Endothelial cell of umbilical vein (primary cell): ENCODE results near the gene ALOXE3. TPM values are rescaled to one million over a fixed set of nuclear protein-coding genes. Genes with fewer than 3 reads are reported as not detected.

Experiments
- BruUV-seq: library from RNA; stranded (reverse); fragments of 400-500 nt; replicated peaks from 2 replicates; lab custom pipeline; 2021; lab: Mats Ljungman, UMichigan
- CTCF ChIA-PET: fragments of 300-600, 350-600 bp; sonication (Branson Sonifier 250); formaldehyde crosslinking; loops from one replicate; lab custom pipeline; 2021; ENCODE audit warnings: antibody characterized with exemption, inconsistent platforms; lab: Charles Lee
- POLR2A ChIA-PET: fragments of 300-600, 350-600 bp; sonication (Branson Sonifier 250); formaldehyde crosslinking; loops from one replicate; lab custom pipeline; 2021; ENCODE audit warnings: antibody characterized with exemption, inconsistent platforms; lab: Charles Lee
- DNase-seq: peaks from one replicate; pipeline ENCODE4 v3.0.0-alpha.2; 2011; ENCODE audit warnings: low read depth, low spot score
- FAIRE-seq: peaks from 2 replicates; lab custom pipeline; 2011; peaks lifted over from hg19 to GRCh38; lab: Jason Lieb, UNC
- H2AFZ ChIP-seq: 2 replicates; pipeline ENCODE4 v1.6.0; 2012; ENCODE audit warnings: low read depth, low read length, control low read depth, inconsistent platforms
- H3K27ac ChIP-seq: 2 replicates; pipeline ENCODE4 v1.5.1; 2011; ENCODE audit warnings: low read depth, mild to moderate bottlenecking, control low read depth, low read length, moderate library complexity; ENCODE audit not compliant: insufficient read depth
- H3K27me3 ChIP-seq, 2 experiments: 2 replicates each; pipeline versions ENCODE4 v1.6.0 to v1.6.1; 2011; ENCODE audit warnings: low read length in 2 of 2, mixed read lengths in 1 of 2; ENCODE audit not compliant: control insufficient read depth in 2 of 2, insufficient read depth in 2 of 2
- H3K36me3 ChIP-seq, 2 experiments: 2 replicates in 1 of 2; 3 replicates in 1 of 2; pipeline ENCODE4 v1.5.1; 2011; ENCODE audit warnings: low read length in 2 of 2, mild to moderate bottlenecking in 1 of 2, moderate library complexity in 1 of 2; ENCODE audit not compliant: control insufficient read depth in 2 of 2, insufficient read depth in 2 of 2; ENCODE audit errors: extremely low read depth in 1 of 2
- H3K4me1 ChIP-seq: 3 replicates; pipeline ENCODE4 v1.5.1; 2011; ENCODE audit warnings: mild to moderate bottlenecking, low read length; ENCODE audit not compliant: control insufficient read depth, insufficient read depth; ENCODE audit errors: extremely low read depth
- H3K4me2 ChIP-seq: 2 replicates; pipeline ENCODE4 v1.6.1; 2011; ENCODE audit warnings: low read length, control low read depth, mixed read lengths; ENCODE audit not compliant: insufficient read depth
- H3K4me3 ChIP-seq, 3 experiments: fragments of 200-600 bp in 1 of 3; sonication (generic), shearing (Covaris generic) in 1 of 3; replicated peaks in 1 of 3; 2 replicates each; pipeline ENCODE4 v1.5.1; 2011 to 2016; ENCODE audit warnings: control low read depth in 3 of 3, low read length in 3 of 3, mild to moderate bottlenecking in 2 of 3, inconsistent platforms in 1 of 3, low read depth in 1 of 3, moderate library complexity in 1 of 3; ENCODE audit not compliant: insufficient read depth in 1 of 3
- H3K79me2 ChIP-seq: 2 replicates; pipeline ENCODE4 v1.6.0; 2012; ENCODE audit warnings: low read length, inconsistent platforms; ENCODE audit not compliant: control insufficient read depth, insufficient read depth
- H3K9ac ChIP-seq: replicated peaks from 2 replicates; pipeline ENCODE3; 2011; ENCODE audit warnings: low read length, control low read depth; ENCODE audit not compliant: insufficient read depth; ENCODE audit errors: extremely low read depth
- H3K9me1 ChIP-seq: replicated peaks from 3 replicates; pipeline ENCODE4 v1.6.0; 2011; ENCODE audit warnings: mild to moderate bottlenecking, low read length; ENCODE audit not compliant: control insufficient read depth, insufficient read depth; ENCODE audit errors: extremely low read depth
- H3K9me3 ChIP-seq: replicated peaks from 2 replicates; pipeline ENCODE4 v1.5.1; 2012; ENCODE audit warnings: low read length, inconsistent platforms; ENCODE audit not compliant: control insufficient read depth, insufficient read depth
- H4K20me1 ChIP-seq: replicated peaks from 2 replicates; pipeline ENCODE3; 2011; ENCODE audit warnings: mild to moderate bottlenecking, low read length; ENCODE audit not compliant: control insufficient read depth, insufficient read depth; ENCODE audit errors: extremely low read depth
- EZH2 ChIP-seq: IDR thresholded peaks from 2 replicates; pipeline ENCODE4 v1.6.1; 2012; ENCODE audit warnings: borderline replicate concordance, low read depth, mild to moderate bottlenecking, moderate library complexity, low read length, inconsistent platforms; ENCODE audit not compliant: severe bottlenecking
- FOS ChIP-seq: IDR thresholded peaks from 2 replicates; pipeline ENCODE4 v1.6.1; 2011; ENCODE audit warnings: mild to moderate bottlenecking, low read length, moderate library complexity, borderline replicate concordance; ENCODE audit not compliant: insufficient read depth
- GATA2 ChIP-seq: IDR thresholded peaks from 2 replicates; pipeline ENCODE4 v1.7.0; 2011; ENCODE audit warnings: low read depth, mild to moderate bottlenecking, moderate library complexity, mixed read lengths, low read length; ENCODE audit not compliant: insufficient read length, insufficient read depth
- MAX ChIP-seq: IDR thresholded peaks from 2 replicates; pipeline ENCODE4 v1.6.1; 2011; ENCODE audit not compliant: insufficient read depth, insufficient read length
- MYC ChIP-seq: IDR thresholded peaks from one replicate; pipeline ENCODE4 v1.6.1; 2011; ENCODE audit warnings: mild to moderate bottlenecking, low read depth, low read length
- POLR2A ChIP-seq: IDR thresholded peaks from 2 replicates; pipeline ENCODE4 v1.6.1; 2012; ENCODE audit warnings: low read depth, mild to moderate bottlenecking, control low read depth, low read length
- POLR2AphosphoS5 ChIP-seq: IDR thresholded peaks from 2 replicates; pipeline ENCODE4 v1.6.1; 2012; ENCODE audit warnings: low read depth, mild to moderate bottlenecking, control low read depth, low read length, moderate library complexity; ENCODE audit not compliant: insufficient read depth
- dilution Hi-C: fragments of 300-500 bp; cut with MboI; formaldehyde crosslinking; loops from one replicate; pipeline ENCODE4 v1.15.0; 2019; ENCODE audit warnings: low sequenced_read_pairs; ENCODE audit not compliant: extremely low pct_ligation_motif_present
- intact Hi-C: fragments of 100-400 bp; cut with micrococcal nuclease; formaldehyde crosslinking; loops from one replicate; pipeline ENCODE4 v1.10.0; 2022
- polyA plus RNA-seq, 4 experiments: library from polyadenylated mRNA; depleted of rRNA in 3 of 4; stranded (reverse) in 3 of 4; unstranded in 1 of 4; fragments of >200 nt; gene quantifications; 2 replicates each; pipeline versions ENCODE4 v1.2.1 to v1.2.3, GENCODE V29; 2011 to 2012; ENCODE audit warnings: missing spikeins in 1 of 4
- total RNA-seq: library from RNA; stranded (reverse); gene quantifications from 2 replicates; pipeline ENCODE4 v1.2.3, GENCODE V29; 2021

The ALOXE3 gene
- total and polyA plus RNA-seq, 2 donors (not counting 3 experiments of a cell fraction or from before 2014, with no cell fraction given), result 0.01 TPM; not detected in 1

- Histone ChIP-seq H3K9me3 (no peaks in the 10 kb centered on the region), H3K79me2 (peaks cover 6% of the 10 kb centered on the region), H4K20me1 (no peaks in the 10 kb centered on the region), H3K4me3 (peak overlapping the region in 2 of 3 experiments; percentile 24 to 62), H3K9ac (peak overlapping the region; percentile 78), H3K4me1 (peaks cover 43% of the 10 kb centered on the region), H2AFZ (no peak overlapping the region), H3K36me3 (peaks cover 2 to 6% of the 10 kb centered on the region in 2 experiments), H3K9me1 (no peaks in the 10 kb centered on the region), H3K27me3 (no peaks in the 10 kb centered on the region), H3K27ac (peak overlapping the region; percentile 99), H3K4me2 (peak overlapping the region; percentile 33)
- no TSS peak for BruUV-seq
- FAIRE-seq (peak; percentile 99), DNase-seq (peak; percentile 100)
- CTCF ChIA-PET, result interaction anchor here (0.6 to 6.3 kb wide), 7 partner anchors 17 to 96 kb away, joined by 3 to 72 read pairs (median 5); partner anchors contain the start of genes CTC1 and HES7
- TF ChIP-seq MAX (peak; percentile 69), EZH2 (no peak), POLR2AphosphoS5 (peak; percentile 65)
- dilution Hi-C loops, result no loop called here
- POLR2A ChIA-PET, result interaction anchor here (3.9 kb wide), 1 partner anchor 17 kb away, joined by 33 read pairs; no protein-coding TSS in a partner anchor
- intact Hi-C loops, result loop anchor here (1.0 to 2.0 kb wide), 5 partner anchors 16 to 64 kb away; no protein-coding TSS in a partner anchor
Measured at GRCh38 chr17:8156246-8156992, 38.1 kb upstream of the ALOXE3 start.

- intact Hi-C loops, result loop anchor here (1.0 to 2.0 kb wide), 5 partner anchors 17 to 65 kb away; no protein-coding TSS in a partner anchor
- Histone ChIP-seq H2AFZ (no peak overlapping the region), H3K4me3 (peak overlapping the region in 2 of 3 experiments; percentile 24 to 62), H3K27ac (peak overlapping the region; percentile 99), H3K79me2 (peaks cover 3% of the 10 kb centered on the region), H3K27me3 (no peaks in the 10 kb centered on the region), H3K9me3 (no peaks in the 10 kb centered on the region), H4K20me1 (no peaks in the 10 kb centered on the region), H3K9ac (peak overlapping the region; percentile 68), H3K4me1 (peaks cover 43% of the 10 kb centered on the region), H3K36me3 (peaks cover 2 to 4% of the 10 kb centered on the region in 2 experiments), H3K9me1 (no peaks in the 10 kb centered on the region), H3K4me2 (peak overlapping the region; percentile 9)
- TF ChIP-seq GATA2 (no peak), MYC (no peak), POLR2AphosphoS5 (no peak), EZH2 (no peak), FOS (no peak), MAX (no peak), POLR2A (no peak)
- dilution Hi-C loops, result no loop called here
- no peak for DNase-seq
- ChIA-PET POLR2A (interaction anchor here (3.9 kb wide), 1 partner anchor 17 kb away, joined by 33 read pairs; no protein-coding TSS in a partner anchor), CTCF (interaction anchor here (1.2 to 6.3 kb wide), 4 partner anchors 17 to 95 kb away, joined by 3 to 72 read pairs (median 5); partner anchors contain the start of gene HES7)
- no TSS peak for BruUV-seq
- no peak for FAIRE-seq
Measured at GRCh38 chr17:8155996-8156245, 37.6 kb upstream of the ALOXE3 start.
